ENCODE data around the gene CHADL. TPM values are rescaled to one million over a fixed set of nuclear protein-coding genes. Genes with fewer than 3 reads are reported as not detected.
A peak's percentile ranks its signal among the peaks of the same experiment; 100 is the strongest.

Gene CHADL, protein sequence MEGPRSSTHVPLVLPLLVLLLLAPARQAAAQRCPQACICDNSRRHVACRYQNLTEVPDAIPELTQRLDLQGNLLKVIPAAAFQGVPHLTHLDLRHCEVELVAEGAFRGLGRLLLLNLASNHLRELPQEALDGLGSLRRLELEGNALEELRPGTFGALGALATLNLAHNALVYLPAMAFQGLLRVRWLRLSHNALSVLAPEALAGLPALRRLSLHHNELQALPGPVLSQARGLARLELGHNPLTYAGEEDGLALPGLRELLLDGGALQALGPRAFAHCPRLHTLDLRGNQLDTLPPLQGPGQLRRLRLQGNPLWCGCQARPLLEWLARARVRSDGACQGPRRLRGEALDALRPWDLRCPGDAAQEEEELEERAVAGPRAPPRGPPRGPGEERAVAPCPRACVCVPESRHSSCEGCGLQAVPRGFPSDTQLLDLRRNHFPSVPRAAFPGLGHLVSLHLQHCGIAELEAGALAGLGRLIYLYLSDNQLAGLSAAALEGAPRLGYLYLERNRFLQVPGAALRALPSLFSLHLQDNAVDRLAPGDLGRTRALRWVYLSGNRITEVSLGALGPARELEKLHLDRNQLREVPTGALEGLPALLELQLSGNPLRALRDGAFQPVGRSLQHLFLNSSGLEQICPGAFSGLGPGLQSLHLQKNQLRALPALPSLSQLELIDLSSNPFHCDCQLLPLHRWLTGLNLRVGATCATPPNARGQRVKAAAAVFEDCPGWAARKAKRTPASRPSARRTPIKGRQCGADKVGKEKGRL
- 10 to 100 TPM in 5 of 9 donors, 1 to 10 TPM in 4; 5.6 to 20.6 (median 10.7) TPM for total RNA-seq
- 10 to 100 TPM in 1 of 2 donors, 1 to 10 TPM in 1; 3.9 to 31.2 TPM for polyA plus RNA-seq
- long read RNA-seq, donor 1, partial matches to known transcripts: 59 of 65 reads
- long read RNA-seq, donor 1, other reads (novel, unspliced or antisense): 6 of 65 reads
- long read RNA-seq, donor 2, partial matches to known transcripts: 66 of 78 reads
- long read RNA-seq, donor 2, other reads (novel, unspliced or antisense): 12 of 78 reads
- long read RNA-seq, donor 3, partial matches to known transcripts: 33 of 36 reads
- long read RNA-seq, donor 3, other reads (novel, unspliced or antisense): 2 of 36 reads

DNA sequence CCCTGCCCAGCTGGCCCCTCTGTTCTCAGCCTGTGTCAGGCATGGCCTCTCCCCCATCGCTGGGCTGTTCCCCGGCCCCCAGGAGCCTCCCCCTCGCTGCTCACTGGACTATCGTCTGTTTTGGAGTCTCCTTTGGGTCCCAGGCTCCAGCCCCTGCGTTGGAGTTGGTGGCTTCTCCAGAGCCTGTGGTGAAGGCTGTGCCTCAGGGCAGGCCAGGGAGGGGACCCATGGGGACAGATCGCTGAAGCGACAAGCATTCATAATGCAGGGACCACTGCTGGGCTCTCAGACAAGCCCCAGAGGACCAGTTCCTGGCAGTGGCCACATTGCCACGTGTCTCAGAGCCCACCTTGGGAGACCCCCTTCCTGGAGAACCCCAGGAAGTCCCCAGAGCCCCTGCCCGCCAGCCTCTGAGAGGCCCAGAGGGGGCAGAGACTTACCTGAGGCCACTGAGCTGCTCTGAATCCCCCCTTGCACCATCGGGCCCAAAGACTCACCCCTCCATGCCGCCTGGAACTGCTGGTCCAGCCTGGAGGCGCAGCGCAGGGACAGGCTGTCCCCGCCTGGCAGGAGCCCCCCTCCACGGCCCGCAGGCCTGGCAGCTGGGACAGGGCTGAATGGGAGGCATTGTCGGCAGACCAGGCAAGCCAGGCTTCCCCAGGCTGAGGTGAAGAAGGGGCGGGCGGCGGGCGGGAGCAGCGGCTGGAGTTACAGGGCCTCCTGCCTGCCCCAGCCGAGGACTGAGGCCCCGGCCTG is at the start of gene CHADL:
CHADL (minus strand) TSS at position 555 of the 756 bp plus-strand sequence; CDS start at position 505, 50 bp downstream.
- ATAC-seq: peak in 2 of 4 donors; percentile 21 to 36
- WGBS, 4 donors: 62 to 75% (median 67%) methylated on average over 8 to 24 of the region's 24 CpGs

DNA sequence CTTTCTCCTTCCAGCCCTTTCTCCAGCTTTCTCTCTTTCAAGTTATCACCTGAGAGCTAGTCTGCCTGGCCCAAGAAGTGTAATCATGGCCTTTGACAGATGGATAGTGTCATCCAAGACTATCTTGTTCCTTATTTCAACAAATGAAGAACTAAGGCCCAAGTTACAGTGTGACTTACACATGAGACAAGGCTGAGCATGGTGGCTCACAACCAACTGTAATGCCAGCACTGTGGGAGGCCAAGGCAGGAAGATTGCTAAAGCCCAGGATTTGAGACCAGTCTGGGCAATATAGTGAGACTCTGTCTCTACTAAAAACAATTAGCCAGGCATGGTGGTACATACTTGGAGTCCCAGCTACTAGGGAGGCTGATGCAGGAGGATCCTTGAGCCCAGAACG is 48.9 kb upstream of the CHADL start:
- TF ChIP-seq POLR2A (IDR thresholded peaks at IDR 0.05): no peak
- TF ChIP-seq, protein P1, sequence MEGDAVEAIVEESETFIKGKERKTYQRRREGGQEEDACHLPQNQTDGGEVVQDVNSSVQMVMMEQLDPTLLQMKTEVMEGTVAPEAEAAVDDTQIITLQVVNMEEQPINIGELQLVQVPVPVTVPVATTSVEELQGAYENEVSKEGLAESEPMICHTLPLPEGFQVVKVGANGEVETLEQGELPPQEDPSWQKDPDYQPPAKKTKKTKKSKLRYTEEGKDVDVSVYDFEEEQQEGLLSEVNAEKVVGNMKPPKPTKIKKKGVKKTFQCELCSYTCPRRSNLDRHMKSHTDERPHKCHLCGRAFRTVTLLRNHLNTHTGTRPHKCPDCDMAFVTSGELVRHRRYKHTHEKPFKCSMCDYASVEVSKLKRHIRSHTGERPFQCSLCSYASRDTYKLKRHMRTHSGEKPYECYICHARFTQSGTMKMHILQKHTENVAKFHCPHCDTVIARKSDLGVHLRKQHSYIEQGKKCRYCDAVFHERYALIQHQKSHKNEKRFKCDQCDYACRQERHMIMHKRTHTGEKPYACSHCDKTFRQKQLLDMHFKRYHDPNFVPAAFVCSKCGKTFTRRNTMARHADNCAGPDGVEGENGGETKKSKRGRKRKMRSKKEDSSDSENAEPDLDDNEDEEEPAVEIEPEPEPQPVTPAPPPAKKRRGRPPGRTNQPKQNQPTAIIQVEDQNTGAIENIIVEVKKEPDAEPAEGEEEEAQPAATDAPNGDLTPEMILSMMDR (IDR thresholded peaks at IDR 0.05): no peak
- Histone ChIP-seq H3K4me3 (no peak overlapping the region), H3K4me1 (peaks cover 0 to 29% (median 17%) of the 10 kb centered on the region in 12 donors), H3K27me3 (no peaks in the 10 kb centered on the region), H3K9me3 (no peaks in the 10 kb centered on the region), H3K27ac (peak overlapping the region in 1 of 12 donors; percentile 91), H3K36me3 (peaks cover 0 to under 1% (median 0%) of the 10 kb centered on the region in 9 donors)
- ATAC-seq: no peak
- intact Hi-C loops (cut with DNase I): loop anchor here in 3 of 10 donors (5.0 to 10.0 kb wide), 3 partner anchors 78 to 365 kb away; no protein-coding TSS in a partner anchor
- WGBS, 4 donors: 96 to 100% (median 97%) methylated on average over 1 of the region's 1 CpG
- DNase-seq: peak in 1 of 5 donors; percentile 7

More for the DNA sequence above, at the start of gene CHADL:
- Histone ChIP-seq H3K9me3 (no peaks in the 10 kb centered on the region), H3K36me3 (peaks cover 0 to 7% (median 0%) of the 10 kb centered on the region in 9 donors), H3K4me3 (no peak within 1 kb of the TSS), H3K27me3 (no peaks in the 10 kb centered on the region), H3K4me1 (peaks cover 0 to 29% (median 15%) of the 10 kb centered on the region in 12 donors), H3K27ac (peak within 1 kb of the TSS in 4 of 12 donors; percentile 16 to 49 (median 30))
- TF ChIP-seq POLR2A (IDR thresholded peaks at IDR 0.05): no peak
- TF ChIP-seq, protein P1 (IDR thresholded peaks at IDR 0.05): no peak
- intact Hi-C loops (cut with DNase I): no loop called here
- peak in 1 of 5 donors; percentile 45 for DNase-seq

DNA sequence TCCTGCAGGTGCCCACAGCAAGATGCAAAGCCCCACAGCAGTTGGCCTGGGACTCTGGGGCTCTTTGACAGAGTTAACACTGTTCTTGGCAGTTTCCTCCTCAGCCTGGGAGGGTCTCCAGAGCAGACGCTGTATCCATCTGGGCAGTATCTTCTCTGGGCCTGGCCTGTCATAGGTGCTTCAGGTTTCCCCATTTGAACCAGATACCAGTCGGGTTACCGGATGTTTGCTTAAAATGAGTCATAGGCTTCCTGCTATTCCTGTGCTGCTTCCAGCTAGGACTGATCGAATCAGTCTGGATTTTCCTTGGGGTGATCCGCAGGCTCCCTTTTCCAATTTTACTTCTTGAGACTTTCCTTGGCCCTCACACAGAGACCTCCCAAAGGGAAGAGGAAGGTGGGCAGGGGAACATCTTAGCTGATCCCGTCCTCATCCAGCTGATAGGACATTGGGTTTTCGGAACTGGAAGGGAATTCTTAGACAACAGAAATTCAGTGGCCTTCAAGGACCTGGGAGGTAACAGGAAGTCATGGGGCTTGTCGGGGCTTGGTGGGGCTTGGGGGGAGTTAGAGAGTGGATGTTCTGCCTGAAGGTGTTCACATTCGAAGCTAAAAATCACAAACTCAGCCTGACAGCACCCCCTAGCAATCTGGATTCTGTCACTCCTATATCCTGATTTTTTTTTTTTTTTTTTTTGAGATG is 47.7 kb upstream of the CHADL start:
- no peak for ATAC-seq
- DNase-seq: peak in 1 of 5 donors; percentile 20

More for the DNA sequence above, 47.7 kb upstream of the CHADL start:
- 40 to 54% (median 43%) methylated on average over 9 of the region's 9 CpGs for WGBS, 4 donors
- Histone ChIP-seq H3K36me3 (peaks cover 0 to 14% (median 9%) of the 10 kb centered on the region in 9 donors), H3K4me1 (peaks cover 0 to 34% (median 17%) of the 10 kb centered on the region in 12 donors), H3K27ac (peak overlapping the region in 11 of 12 donors; percentile 22 to 91 (median 58)), H3K27me3 (no peaks in the 10 kb centered on the region), H3K9me3 (no peaks in the 10 kb centered on the region), H3K4me3 (no peak overlapping the region)
- TF ChIP-seq, protein P1 (IDR thresholded peaks at IDR 0.05): no peak
- no peak for TF ChIP-seq POLR2A (IDR thresholded peaks at IDR 0.05)
- intact Hi-C loops (cut with DNase I): loop anchor here in 3 of 10 donors (5.0 to 10.0 kb wide), 3 partner anchors 79 to 364 kb away; no protein-coding TSS in a partner anchor
